Endothelial cell of umbilical vein (primary cell): Measurements from ENCODE around the gene FYN. TPM values are rescaled to one million over a fixed set of nuclear protein-coding genes. Genes with fewer than 3 reads are reported as not detected.

ENCODE experiments used
- BruUV-seq: library from RNA; stranded (reverse); fragments of 400-500 nt; replicated peaks from 2 replicates; lab custom pipeline; 2021; lab: Mats Ljungman, UMichigan
- CTCF ChIA-PET: fragments of 300-600, 350-600 bp; sonication (Branson Sonifier 250); formaldehyde crosslinking; loops from one replicate; lab custom pipeline; 2021; ENCODE audit warnings: antibody characterized with exemption, inconsistent platforms; lab: Charles Lee
- POLR2A ChIA-PET: fragments of 300-600, 350-600 bp; sonication (Branson Sonifier 250); formaldehyde crosslinking; loops from one replicate; lab custom pipeline; 2021; ENCODE audit warnings: antibody characterized with exemption, inconsistent platforms; lab: Charles Lee
- DNase-seq: peaks from one replicate; pipeline ENCODE4 v3.0.0-alpha.2; 2011; ENCODE audit warnings: low read depth, low spot score
- FAIRE-seq: peaks from 2 replicates; lab custom pipeline; 2011; peaks lifted over from hg19 to GRCh38; lab: Jason Lieb, UNC
- H2AFZ ChIP-seq: 2 replicates; pipeline ENCODE4 v1.6.0; 2012; ENCODE audit warnings: low read depth, low read length, control low read depth, inconsistent platforms
- H3K27ac ChIP-seq: 2 replicates; pipeline ENCODE4 v1.5.1; 2011; ENCODE audit warnings: low read depth, mild to moderate bottlenecking, control low read depth, low read length, moderate library complexity; ENCODE audit not compliant: insufficient read depth
- H3K27me3 ChIP-seq, 2 experiments: 2 replicates each; pipeline versions ENCODE4 v1.6.0 to v1.6.1; 2011; ENCODE audit warnings: low read length in 2 of 2, mixed read lengths in 1 of 2; ENCODE audit not compliant: control insufficient read depth in 2 of 2, insufficient read depth in 2 of 2
- H3K36me3 ChIP-seq, 2 experiments: 2 replicates in 1 of 2; 3 replicates in 1 of 2; pipeline ENCODE4 v1.5.1; 2011; ENCODE audit warnings: low read length in 2 of 2, mild to moderate bottlenecking in 1 of 2, moderate library complexity in 1 of 2; ENCODE audit not compliant: control insufficient read depth in 2 of 2, insufficient read depth in 2 of 2; ENCODE audit errors: extremely low read depth in 1 of 2
- H3K4me1 ChIP-seq: 3 replicates; pipeline ENCODE4 v1.5.1; 2011; ENCODE audit warnings: mild to moderate bottlenecking, low read length; ENCODE audit not compliant: control insufficient read depth, insufficient read depth; ENCODE audit errors: extremely low read depth
- H3K4me2 ChIP-seq: 2 replicates; pipeline ENCODE4 v1.6.1; 2011; ENCODE audit warnings: low read length, control low read depth, mixed read lengths; ENCODE audit not compliant: insufficient read depth
- H3K4me3 ChIP-seq, 3 experiments: fragments of 200-600 bp in 1 of 3; sonication (generic), shearing (Covaris generic) in 1 of 3; replicated peaks in 1 of 3; 2 replicates each; pipeline ENCODE4 v1.5.1; 2011 to 2016; ENCODE audit warnings: control low read depth in 3 of 3, low read length in 3 of 3, mild to moderate bottlenecking in 2 of 3, inconsistent platforms in 1 of 3, low read depth in 1 of 3, moderate library complexity in 1 of 3; ENCODE audit not compliant: insufficient read depth in 1 of 3
- H3K79me2 ChIP-seq: 2 replicates; pipeline ENCODE4 v1.6.0; 2012; ENCODE audit warnings: low read length, inconsistent platforms; ENCODE audit not compliant: control insufficient read depth, insufficient read depth
- H3K9ac ChIP-seq: replicated peaks from 2 replicates; pipeline ENCODE3; 2011; ENCODE audit warnings: low read length, control low read depth; ENCODE audit not compliant: insufficient read depth; ENCODE audit errors: extremely low read depth
- H3K9me1 ChIP-seq: replicated peaks from 3 replicates; pipeline ENCODE4 v1.6.0; 2011; ENCODE audit warnings: mild to moderate bottlenecking, low read length; ENCODE audit not compliant: control insufficient read depth, insufficient read depth; ENCODE audit errors: extremely low read depth
- H3K9me3 ChIP-seq: replicated peaks from 2 replicates; pipeline ENCODE4 v1.5.1; 2012; ENCODE audit warnings: low read length, inconsistent platforms; ENCODE audit not compliant: control insufficient read depth, insufficient read depth
- H4K20me1 ChIP-seq: replicated peaks from 2 replicates; pipeline ENCODE3; 2011; ENCODE audit warnings: mild to moderate bottlenecking, low read length; ENCODE audit not compliant: control insufficient read depth, insufficient read depth; ENCODE audit errors: extremely low read depth
- EZH2 ChIP-seq: IDR thresholded peaks from 2 replicates; pipeline ENCODE4 v1.6.1; 2012; ENCODE audit warnings: borderline replicate concordance, low read depth, mild to moderate bottlenecking, moderate library complexity, low read length, inconsistent platforms; ENCODE audit not compliant: severe bottlenecking
- FOS ChIP-seq: IDR thresholded peaks from 2 replicates; pipeline ENCODE4 v1.6.1; 2011; ENCODE audit warnings: mild to moderate bottlenecking, low read length, moderate library complexity, borderline replicate concordance; ENCODE audit not compliant: insufficient read depth
- GATA2 ChIP-seq: IDR thresholded peaks from 2 replicates; pipeline ENCODE4 v1.7.0; 2011; ENCODE audit warnings: low read depth, mild to moderate bottlenecking, moderate library complexity, mixed read lengths, low read length; ENCODE audit not compliant: insufficient read length, insufficient read depth
- MYC ChIP-seq: IDR thresholded peaks from one replicate; pipeline ENCODE4 v1.6.1; 2011; ENCODE audit warnings: mild to moderate bottlenecking, low read depth, low read length
- POLR2A ChIP-seq: IDR thresholded peaks from 2 replicates; pipeline ENCODE4 v1.6.1; 2012; ENCODE audit warnings: low read depth, mild to moderate bottlenecking, control low read depth, low read length
- POLR2AphosphoS5 ChIP-seq: IDR thresholded peaks from 2 replicates; pipeline ENCODE4 v1.6.1; 2012; ENCODE audit warnings: low read depth, mild to moderate bottlenecking, control low read depth, low read length, moderate library complexity; ENCODE audit not compliant: insufficient read depth
- dilution Hi-C: fragments of 300-500 bp; cut with MboI; formaldehyde crosslinking; loops from one replicate; pipeline ENCODE4 v1.15.0; 2019; ENCODE audit warnings: low sequenced_read_pairs; ENCODE audit not compliant: extremely low pct_ligation_motif_present
- intact Hi-C: fragments of 100-400 bp; cut with micrococcal nuclease; formaldehyde crosslinking; loops from one replicate; pipeline ENCODE4 v1.10.0; 2022
- polyA plus RNA-seq, 4 experiments: library from polyadenylated mRNA; depleted of rRNA in 3 of 4; stranded (reverse) in 3 of 4; unstranded in 1 of 4; fragments of >200 nt; gene quantifications; 2 replicates each; pipeline versions ENCODE4 v1.2.1 to v1.2.3, GENCODE V29; 2011 to 2012; ENCODE audit warnings: missing spikeins in 1 of 4
- total RNA-seq: library from RNA; stranded (reverse); gene quantifications from 2 replicates; pipeline ENCODE4 v1.2.3, GENCODE V29; 2021
- TF ChIP-seq, protein P1 (sequence below): IDR thresholded peaks from 2 replicates; pipeline ENCODE4 v1.6.1; 2011; ENCODE audit not compliant: insufficient read depth, insufficient read length

The FYN gene
- total and polyA plus RNA-seq, 2 donors (not counting 3 experiments of a cell fraction or from before 2014, with no cell fraction given) = 69.0 to 143 TPM

GRCh38 chr6:111791415-111791814 is 81.8 kb downstream of the FYN start:
- intact Hi-C loops = no loop called here
- dilution Hi-C loops = no loop called here
- Histone ChIP-seq H3K9ac (no peak overlapping the region), H3K4me1 (no peaks in the 10 kb centered on the region), H3K79me2 (peaks cover 13% of the 10 kb centered on the region), H4K20me1 (no peaks in the 10 kb centered on the region), H3K27ac (no peak overlapping the region), H3K4me3 (no peak overlapping the region), H2AFZ (no peak overlapping the region), H3K9me1 (no peaks in the 10 kb centered on the region), H3K4me2 (no peak overlapping the region), H3K9me3 (no peaks in the 10 kb centered on the region), H3K27me3 (no peaks in the 10 kb centered on the region), H3K36me3 (no peaks in the 10 kb centered on the region)
- ChIA-PET POLR2A (no interaction called here), CTCF (no interaction called here)
- FAIRE-seq (no peak), DNase-seq (no peak)
- no TSS peak for BruUV-seq
- TF ChIP-seq MYC (no peak), EZH2 (no peak), GATA2 (no peak), POLR2AphosphoS5 (no peak)
- TF ChIP-seq, protein P1, sequence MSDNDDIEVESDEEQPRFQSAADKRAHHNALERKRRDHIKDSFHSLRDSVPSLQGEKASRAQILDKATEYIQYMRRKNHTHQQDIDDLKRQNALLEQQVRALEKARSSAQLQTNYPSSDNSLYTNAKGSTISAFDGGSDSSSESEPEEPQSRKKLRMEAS = no peak

GRCh38 chr6:111789598-111789997 is 83.7 kb downstream of the FYN start:
- POLR2A ChIA-PET = no interaction called here
- no peak for FAIRE-seq
- Histone ChIP-seq H3K4me2 (no peak overlapping the region), H3K4me3 (no peak overlapping the region), H3K9ac (no peak overlapping the region), H3K27ac (no peak overlapping the region), H4K20me1 (no peaks in the 10 kb centered on the region), H2AFZ (no peak overlapping the region), H3K36me3 (no peaks in the 10 kb centered on the region), H3K9me3 (no peaks in the 10 kb centered on the region), H3K9me1 (no peaks in the 10 kb centered on the region), H3K79me2 (peaks cover 10% of the 10 kb centered on the region), H3K4me1 (peaks cover 9% of the 10 kb centered on the region), H3K27me3 (no peaks in the 10 kb centered on the region)
- CTCF ChIA-PET = interaction anchor here (1.0 to 1.7 kb wide), 3 partner anchors 11 to 26 kb away, joined by 3 to 4 read pairs (median 3); no protein-coding TSS in a partner anchor
- intact Hi-C loops = no loop called here
- no peak for DNase-seq
- dilution Hi-C loops = no loop called here
- TF ChIP-seq FOS = no peak
- TF ChIP-seq POLR2A = no peak
- TF ChIP-seq GATA2 = no peak
- no peak for TF ChIP-seq EZH2
- no peak for TF ChIP-seq POLR2AphosphoS5
- TF ChIP-seq MYC = no peak
- no TSS peak for BruUV-seq
